ENCODE results near the gene KRI1.
A peak's percentile ranks its signal among the peaks of the same experiment; 100 is the strongest.

The KRI1 gene

GRCh38 chr19:10565567-10566407, at the start of gene KRI1:
Gene KRI1, minus strand, starts transcription at chr19:10566010. Its CDS starts 11 bp downstream, at chr19:10565999.
- peak; percentile 90 for DNase-seq (ENCODE audit: low read depth, low spot score)
- peaks cover 20% of the 10 kb centered on the region for H3K36me3 ChIP-seq (ENCODE audit: insufficient read depth, low read length)

GRCh38 chr19:10612499-10613119, 46.8 kb upstream of the KRI1 start:
- Histone ChIP-seq H3K4me3 (no peak overlapping the region), H3K9me3 (ENCODE audit: low read depth, low read length) (no peaks in the 10 kb centered on the region), H3K36me3 (ENCODE audit: insufficient read depth, low read length) (no peaks in the 10 kb centered on the region), H3K27ac (no peak overlapping the region), H3K9ac (ENCODE audit: insufficient read length) (no peak overlapping the region)
- TF ChIP-seq EZH2 (IDR thresholded peaks at IDR 0.05): no peak
- TF ChIP-seq FOXP2 (optimal IDR thresholded peaks at IDR 0.05; ENCODE audit: control extremely low read depth, extremely low read length, insufficient read depth): no peak
- TF ChIP-seq POLR2AphosphoS5 (IDR thresholded peaks at IDR 0.05; ENCODE audit: borderline replicate concordance, low read depth, low read length): no peak
- DNase-seq (ENCODE audit: low read depth, low spot score): no peak

More at GRCh38 chr19:10565567-10566407, at the start of gene KRI1:
- peak within 1 kb of the TSS; percentile 89 for H3K27ac ChIP-seq
- no peaks in the 10 kb centered on the region for H3K9me3 ChIP-seq (ENCODE audit: low read depth, low read length)
- TF ChIP-seq FOXP2 (optimal IDR thresholded peaks at IDR 0.05; ENCODE audit: control extremely low read depth, extremely low read length, insufficient read depth): peak; percentile 59
- no peak for TF ChIP-seq EZH2 (IDR thresholded peaks at IDR 0.05)
- TF ChIP-seq POLR2AphosphoS5 (IDR thresholded peaks at IDR 0.05; ENCODE audit: borderline replicate concordance, low read depth, low read length): peak; percentile 96
- H3K9ac ChIP-seq (ENCODE audit: insufficient read length): peak within 1 kb of the TSS; percentile 91
- H3K4me3 ChIP-seq: peak within 1 kb of the TSS; percentile 98

GRCh38 chr19:10611907-10612306, 46.1 kb upstream of the KRI1 start:
- DNase-seq (ENCODE audit: low read depth, low spot score): no peak
- H3K4me3 ChIP-seq: no peak overlapping the region
- no peak for TF ChIP-seq EZH2 (IDR thresholded peaks at IDR 0.05)
- no peak for TF ChIP-seq FOXP2 (optimal IDR thresholded peaks at IDR 0.05; ENCODE audit: control extremely low read depth, extremely low read length, insufficient read depth)
- TF ChIP-seq POLR2AphosphoS5 (IDR thresholded peaks at IDR 0.05; ENCODE audit: borderline replicate concordance, low read depth, low read length): no peak
- H3K27ac ChIP-seq: 0 out of 2 replicates have a peak overlapping the region, but pooled peaks have one; percentile 19
- H3K9me3 ChIP-seq (ENCODE audit: low read depth, low read length): no peaks in the 10 kb centered on the region
- H3K9ac ChIP-seq (ENCODE audit: insufficient read length): no peak overlapping the region
- H3K36me3 ChIP-seq (ENCODE audit: insufficient read depth, low read length): no peaks in the 10 kb centered on the region

- Histone ChIP-seq H3K36me3 (ENCODE audit: insufficient read depth, low read length) (no peaks in the 10 kb centered on the region), H3K9me3 (ENCODE audit: low read depth, low read length) (no peaks in the 10 kb centered on the region), H3K9ac (ENCODE audit: insufficient read length) (no peak overlapping the region), H3K27ac (peak overlapping the region; percentile 90), H3K4me3 (peak overlapping the region; percentile 99)
- TF ChIP-seq EZH2 (IDR thresholded peaks at IDR 0.05): no peak
- TF ChIP-seq POLR2AphosphoS5 (IDR thresholded peaks at IDR 0.05; ENCODE audit: borderline replicate concordance, low read depth, low read length): no peak
- no peak for TF ChIP-seq FOXP2 (optimal IDR thresholded peaks at IDR 0.05; ENCODE audit: control extremely low read depth, extremely low read length, insufficient read depth)
- no peak for DNase-seq (ENCODE audit: low read depth, low spot score)
Measured at GRCh38 chr19:10604460-10604980, 38.7 kb upstream of the KRI1 start.

GRCh38 chr19:10603873-10604459, 38.2 kb upstream of the KRI1 start:
- DNase-seq (ENCODE audit: low read depth, low spot score): peak; percentile 65
- no peaks in the 10 kb centered on the region for H3K36me3 ChIP-seq (ENCODE audit: insufficient read depth, low read length)
- peak overlapping the region; percentile 90 for H3K27ac ChIP-seq
- H3K9me3 ChIP-seq (ENCODE audit: low read depth, low read length): no peaks in the 10 kb centered on the region
- H3K4me3 ChIP-seq: peak overlapping the region; percentile 99
- peak overlapping the region; percentile 56 for H3K9ac ChIP-seq (ENCODE audit: insufficient read length)
- no peak for TF ChIP-seq FOXP2 (optimal IDR thresholded peaks at IDR 0.05; ENCODE audit: control extremely low read depth, extremely low read length, insufficient read depth)
- no peak for TF ChIP-seq POLR2AphosphoS5 (IDR thresholded peaks at IDR 0.05; ENCODE audit: borderline replicate concordance, low read depth, low read length)
- TF ChIP-seq EZH2 (IDR thresholded peaks at IDR 0.05): no peak

- TF ChIP-seq POLR2AphosphoS5 (IDR thresholded peaks at IDR 0.05; ENCODE audit: borderline replicate concordance, low read depth, low read length): peak; percentile 55
- TF ChIP-seq EZH2 (IDR thresholded peaks at IDR 0.05): no peak
- no peak for TF ChIP-seq FOXP2 (optimal IDR thresholded peaks at IDR 0.05; ENCODE audit: control extremely low read depth, extremely low read length, insufficient read depth)
- H3K4me3 ChIP-seq: peak overlapping the region; percentile 99
- H3K36me3 ChIP-seq (ENCODE audit: insufficient read depth, low read length): no peaks in the 10 kb centered on the region
- H3K9me3 ChIP-seq (ENCODE audit: low read depth, low read length): no peaks in the 10 kb centered on the region
- DNase-seq (ENCODE audit: low read depth, low spot score): peak; percentile 80
- peak overlapping the region; percentile 90 for H3K27ac ChIP-seq
- peak overlapping the region; percentile 87 for H3K9ac ChIP-seq (ENCODE audit: insufficient read length)
Measured at GRCh38 chr19:10603084-10603872, 37.5 kb upstream of the KRI1 start.

- TF ChIP-seq EZH2 (IDR thresholded peaks at IDR 0.05) (no peak), FOXP2 (optimal IDR thresholded peaks at IDR 0.05; ENCODE audit: control extremely low read depth, extremely low read length, insufficient read depth) (no peak), POLR2AphosphoS5 (IDR thresholded peaks at IDR 0.05; ENCODE audit: borderline replicate concordance, low read depth, low read length) (peak; percentile 58; the same call in 1 of the 2 replicates)
- Histone ChIP-seq H3K36me3 (ENCODE audit: insufficient read depth, low read length) (no peaks in the 10 kb centered on the region), H3K9me3 (ENCODE audit: low read depth, low read length) (no peaks in the 10 kb centered on the region), H3K9ac (ENCODE audit: insufficient read length) (peak overlapping the region; percentile 87), H3K4me3 (peak overlapping the region; percentile 99), H3K27ac (peak overlapping the region; percentile 90)
- no peak for DNase-seq (ENCODE audit: low read depth, low spot score)
Measured at GRCh38 chr19:10602330-10603083, 36.7 kb upstream of the KRI1 start.

Measured in SK-N-MC (cell line).